IgD-negative memory B cell (primary cell): ENCODE data around the gene MRTO4. TPM values are rescaled to one million over a fixed set of nuclear protein-coding genes. Genes with fewer than 3 reads are reported as not detected.

Experiments used
- H3K27ac Mint-ChIP-seq, 3 donors: one replicate each; pipeline ENCODE4 v1.8.0; 2020 to 2022; ENCODE audit warnings: mild to moderate bottlenecking in 3 of 3, mixed read lengths in 3 of 3, moderate library complexity in 1 of 3
- H3K27me3 Mint-ChIP-seq: one replicate; pipeline ENCODE4 v1.8.0; 2021; ENCODE audit warnings: mixed read lengths
- H3K36me3 Mint-ChIP-seq: one replicate; pipeline ENCODE4 v1.8.0; 2020; ENCODE audit warnings: mild to moderate bottlenecking, mixed read lengths
- H3K4me1 Mint-ChIP-seq, 3 donors: one replicate each; pipeline ENCODE4 v1.8.0; 2020 to 2022; ENCODE audit warnings: mixed read lengths in 3 of 3, mild to moderate bottlenecking in 1 of 3
- H3K4me3 Mint-ChIP-seq, 4 donors: one replicate each; pipeline ENCODE4 v1.8.0; 2020 to 2022; ENCODE audit warnings: mild to moderate bottlenecking in 4 of 4, mixed read lengths in 4 of 4, moderate library complexity in 3 of 4
- H3K9me3 Mint-ChIP-seq, 3 donors: one replicate each; pipeline ENCODE4 v1.8.0; 2020 to 2021; ENCODE audit warnings: mixed read lengths in 3 of 3, mild to moderate bottlenecking in 1 of 3
- polyA plus RNA-seq: library from polyadenylated mRNA; unstranded; fragments of 300-500 nt; fragmentation: Illumina TruSeq; gene quantifications from one replicate; pipeline ENCODE4 v1.2.3, GENCODE V29; 2021

Gene MRTO4
- polyA plus RNA-seq, 1 donor from 2014 or later, result 34.9 TPM

GRCh38 chr1:19306941-19307340, 55.3 kb downstream of the MRTO4 start:
- peak overlapping the region in 1 of 3 donors; percentile 43 for H3K27ac Mint-ChIP-seq
- peaks cover 14 to 16% (median 15%) of the 10 kb centered on the region in 3 donors for H3K4me1 Mint-ChIP-seq
- H3K36me3 Mint-ChIP-seq, result peaks cover 13% of the 10 kb centered on the region
- no peaks in the 10 kb centered on the region for H3K27me3 Mint-ChIP-seq
- H3K9me3 Mint-ChIP-seq, result no peaks in the 10 kb centered on the region
- H3K4me3 Mint-ChIP-seq, result peak overlapping the region in 1 of 4 donors; percentile 39

DNA sequence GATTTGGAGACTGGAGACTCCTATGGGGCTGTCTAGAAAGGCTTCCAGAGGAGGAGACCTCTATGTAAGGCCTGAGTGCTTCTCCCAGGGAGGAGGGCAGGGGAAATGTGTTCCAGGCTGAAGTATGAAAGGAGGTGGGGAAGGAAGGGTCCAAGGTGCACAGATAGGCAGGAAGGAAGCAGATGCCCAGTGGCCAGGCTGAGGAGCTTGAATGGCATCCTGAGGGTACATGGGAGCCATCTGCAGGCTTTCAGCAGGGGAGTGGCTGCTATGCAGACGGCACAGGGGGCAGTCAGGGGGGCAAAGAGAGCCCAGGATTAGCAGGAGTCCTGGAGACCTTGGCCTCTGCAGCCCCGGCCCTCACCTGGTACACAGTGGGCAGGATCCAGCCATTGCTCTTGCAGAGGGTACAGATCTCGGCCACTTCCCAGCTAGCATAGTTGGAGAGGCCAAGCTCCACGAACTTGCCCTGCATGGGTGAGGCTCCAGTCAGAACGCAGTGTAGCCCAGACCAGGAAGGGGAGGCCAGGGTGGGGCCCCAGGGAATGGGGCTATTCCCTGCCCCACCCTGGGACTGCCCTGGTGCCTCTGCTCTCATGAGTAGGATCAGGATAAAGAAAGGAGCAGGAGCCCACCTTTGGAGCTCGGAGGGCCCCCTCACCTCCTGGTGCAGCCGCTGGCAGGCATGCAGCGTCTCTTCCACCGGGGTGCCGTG, 56.3 kb downstream of the MRTO4 start:
- Mint-ChIP-seq H3K9me3 (no peaks in the 10 kb centered on the region), H3K36me3 (peaks cover 10% of the 10 kb centered on the region), H3K27me3 (no peaks in the 10 kb centered on the region), H3K4me3 (peak overlapping the region in 1 of 4 donors; percentile 64), H3K4me1 (peaks cover 15 to 18% (median 18%) of the 10 kb centered on the region in 3 donors), H3K27ac (no peak overlapping the region)

DNA sequence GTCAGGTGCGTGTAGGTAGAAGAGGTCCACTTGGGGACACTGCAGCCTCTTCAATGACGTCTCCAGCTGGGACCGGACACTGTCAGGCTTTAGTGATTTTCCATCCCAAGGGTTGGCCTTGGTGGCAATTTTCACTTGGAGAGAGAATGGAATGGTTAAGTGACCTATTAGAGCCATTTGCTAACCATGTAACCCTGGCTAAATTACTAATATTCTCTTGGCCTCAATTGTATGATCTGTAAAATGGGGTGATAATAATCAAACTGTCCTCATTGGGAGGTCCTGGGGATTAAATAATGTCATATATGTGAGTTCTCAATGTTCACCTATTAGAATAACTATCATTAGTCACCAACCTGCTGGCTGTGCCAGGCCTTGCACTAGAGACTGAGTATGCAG, 56.9 kb downstream of the MRTO4 start:
- Mint-ChIP-seq H3K27me3 (no peaks in the 10 kb centered on the region), H3K27ac (peak overlapping the region in 1 of 3 donors; percentile 72), H3K9me3 (no peaks in the 10 kb centered on the region), H3K4me3 (peak overlapping the region in 1 of 4 donors; percentile 87), H3K4me1 (peaks cover 21 to 23% (median 23%) of the 10 kb centered on the region in 3 donors), H3K36me3 (peaks cover 10% of the 10 kb centered on the region)

GRCh38 chr1:19309123-19309813, 57.7 kb downstream of the MRTO4 start:
- no peaks in the 10 kb centered on the region for H3K27me3 Mint-ChIP-seq
- H3K4me3 Mint-ChIP-seq, result peak overlapping the region in 3 of 4 donors; percentile 8 to 87 (median 65)
- no peaks in the 10 kb centered on the region for H3K9me3 Mint-ChIP-seq
- peaks cover 10% of the 10 kb centered on the region for H3K36me3 Mint-ChIP-seq
- peak overlapping the region in 1 of 3 donors; percentile 72 for H3K27ac Mint-ChIP-seq
- H3K4me1 Mint-ChIP-seq, result peaks cover 27 to 31% (median 30%) of the 10 kb centered on the region in 3 donors

Other genes with a start within 250 kb of the MRTO4 start
- gene UBR4, start 41.5 kb upstream of the MRTO4 start, polyA plus RNA-seq, result 14.1 TPM
- 19.5 TPM for gene EMC1, start 281 bp upstream of the MRTO4 start, polyA plus RNA-seq
- gene AKR7A3, start 37.0 kb downstream of the MRTO4 start, polyA plus RNA-seq, result 0.20 TPM
- gene AKR7A2, start 60.3 kb downstream of the MRTO4 start, polyA plus RNA-seq, result 87.9 TPM
- 12.7 TPM for gene SLC66A1, start 60.5 kb downstream of the MRTO4 start, polyA plus RNA-seq
- 419 TPM for gene CAPZB, start 233.7 kb downstream of the MRTO4 start, polyA plus RNA-seq